Gastroesophageal sphincter (tissue), 4 donors: ENCODE results near the gene RGS11. TPM values are rescaled to one million over a fixed set of nuclear protein-coding genes. Genes with fewer than 3 reads are reported as not detected.

Source experiments
- ATAC-seq: fragments of 150-250 bp; one replicate; pipeline ENCODE4 v1.9.1; 2016; ENCODE audit warnings: mild to moderate bottlenecking, moderate library complexity
- H3K27ac ChIP-seq, 4 donors: fragments of 200-600 bp; sonication (generic) in 3 of 4; 1 replicate in 3 of 4; 2 replicates in 1 of 4; pipeline ENCODE4 v1.5.1; 2016 to 2019
- H3K27me3 ChIP-seq: fragments of 200-600 bp; sonication (generic); one replicate; pipeline ENCODE4 v1.5.1; 2019
- H3K36me3 ChIP-seq, 2 donors: fragments of 200-600 bp; sonication (generic); one replicate each; pipeline ENCODE4 v1.5.1; 2019; ENCODE audit warnings: control low read depth in 1 of 2
- H3K4me1 ChIP-seq, 3 donors: fragments of 200-600 bp; sonication (generic); 1 replicate in 2 of 3; 2 replicates in 1 of 3; pipeline ENCODE4 v1.5.1; 2016 to 2019; ENCODE audit warnings: control low read depth in 2 of 3
- H3K4me3 ChIP-seq, 2 donors: fragments of 200-600 bp; sonication (generic); one replicate each; pipeline ENCODE4 v1.5.1; 2019; ENCODE audit warnings: mild to moderate bottlenecking in 1 of 2, moderate library complexity in 1 of 2
- H3K9me3 ChIP-seq, 3 donors: fragments of 200-600 bp; sonication (generic); one replicate each; pipeline ENCODE4 v1.5.1; 2017 to 2019; ENCODE audit warnings: control low read depth in 2 of 3
- EP300 ChIP-seq: sonication (generic); formaldehyde crosslinking; IDR thresholded peaks from one replicate; pipeline ENCODE4 v1.6.1; 2017; ENCODE audit warnings: antibody characterized with exemption, mild to moderate bottlenecking
- POLR2A ChIP-seq, 2 donors: fragments of 450-650 bp; IDR thresholded peaks; one replicate each; pipeline ENCODE4 v1.6.1; 2017; ENCODE audit warnings: antibody characterized with exemption in 2 of 2, mild to moderate bottlenecking in 2 of 2, moderate library complexity in 1 of 2
- POLR2AphosphoS5 ChIP-seq: sonication (generic); formaldehyde crosslinking; IDR thresholded peaks from one replicate; pipeline ENCODE4 v1.6.1; 2017; ENCODE audit warnings: antibody characterized with exemption
- WGBS, 2 donors: methylation state at CpG; one replicate each; pipeline ENCODE4 v1.1.5; 2018; ENCODE audit warnings: low coverage in 1 of 2; 5-methylcytosine and 5-hydroxymethylcytosine counted together
- total RNA-seq, 4 donors: library from RNA; depleted of rRNA; stranded (reverse); fragments of >200 nt; gene quantifications; one replicate each; pipeline ENCODE4 v1.1.0, GENCODE V29; 2016
- TF ChIP-seq, protein P1 (sequence below), 4 experiments: fragments of 200-600 bp in 2 of 4; fragments of 450-650 bp in 2 of 4; sonication (generic) in 1 of 4; IDR thresholded peaks; one replicate each; pipeline ENCODE4 v1.5.1; 2017 to 2019; ENCODE audit warnings: antibody characterized with exemption in 4 of 4, mild to moderate bottlenecking in 2 of 4, moderate library complexity in 2 of 4

The RGS11 gene
- total RNA-seq, 4 donors from 2014 or later = 3.0 to 11.5 (median 10.1) TPM

DNA sequence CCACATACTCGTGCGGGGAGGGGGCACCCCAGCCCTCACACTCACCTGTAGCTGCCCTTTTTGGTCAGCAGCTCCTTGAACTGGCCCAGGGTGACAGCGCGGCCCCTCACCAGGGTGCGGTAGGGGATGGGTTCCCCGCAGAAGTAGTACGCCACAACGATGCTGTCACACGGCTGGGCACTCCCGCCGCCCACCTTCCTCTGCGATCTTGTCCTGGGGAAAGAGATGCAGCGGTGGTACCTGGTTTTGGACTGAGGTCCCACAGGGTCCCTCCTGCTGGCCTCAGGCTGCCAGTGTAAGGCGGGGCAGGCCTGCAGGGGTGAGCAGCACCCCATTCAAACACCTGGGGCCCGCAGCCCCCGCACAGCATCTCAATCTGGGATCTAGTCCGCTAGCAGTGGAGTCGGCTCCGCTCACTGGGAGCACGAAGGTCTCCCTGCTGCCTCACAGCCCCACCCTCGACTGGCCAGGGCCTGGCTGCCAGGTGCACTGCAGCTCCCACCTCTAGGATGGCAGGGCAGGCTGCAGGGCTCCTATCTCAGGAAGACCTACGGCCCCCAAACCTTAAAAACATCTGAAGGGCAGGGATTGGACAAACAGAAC, 13.8 kb upstream of the RGS11 start:
- no peak overlapping the region for H3K27ac ChIP-seq
- H3K4me3 ChIP-seq = no peak overlapping the region
- H3K9me3 ChIP-seq = no peaks in the 10 kb centered on the region
- TF ChIP-seq POLR2A (IDR thresholded peaks at IDR 0.05) (no peak), EP300 (no peak), POLR2AphosphoS5 (no peak)
- TF ChIP-seq, protein P1, sequence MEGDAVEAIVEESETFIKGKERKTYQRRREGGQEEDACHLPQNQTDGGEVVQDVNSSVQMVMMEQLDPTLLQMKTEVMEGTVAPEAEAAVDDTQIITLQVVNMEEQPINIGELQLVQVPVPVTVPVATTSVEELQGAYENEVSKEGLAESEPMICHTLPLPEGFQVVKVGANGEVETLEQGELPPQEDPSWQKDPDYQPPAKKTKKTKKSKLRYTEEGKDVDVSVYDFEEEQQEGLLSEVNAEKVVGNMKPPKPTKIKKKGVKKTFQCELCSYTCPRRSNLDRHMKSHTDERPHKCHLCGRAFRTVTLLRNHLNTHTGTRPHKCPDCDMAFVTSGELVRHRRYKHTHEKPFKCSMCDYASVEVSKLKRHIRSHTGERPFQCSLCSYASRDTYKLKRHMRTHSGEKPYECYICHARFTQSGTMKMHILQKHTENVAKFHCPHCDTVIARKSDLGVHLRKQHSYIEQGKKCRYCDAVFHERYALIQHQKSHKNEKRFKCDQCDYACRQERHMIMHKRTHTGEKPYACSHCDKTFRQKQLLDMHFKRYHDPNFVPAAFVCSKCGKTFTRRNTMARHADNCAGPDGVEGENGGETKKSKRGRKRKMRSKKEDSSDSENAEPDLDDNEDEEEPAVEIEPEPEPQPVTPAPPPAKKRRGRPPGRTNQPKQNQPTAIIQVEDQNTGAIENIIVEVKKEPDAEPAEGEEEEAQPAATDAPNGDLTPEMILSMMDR (IDR thresholded peaks at IDR 0.05) = no peak
- no peak for ATAC-seq
- peaks cover 0 to 80% of the 10 kb centered on the region in 2 donors for H3K36me3 ChIP-seq
- WGBS, 2 donors = 91 to 93% methylated on average over 3 to 8 of the region's 22 CpGs
- H3K4me1 ChIP-seq = no peaks in the 10 kb centered on the region
- no peaks in the 10 kb centered on the region for H3K27me3 ChIP-seq

DNA sequence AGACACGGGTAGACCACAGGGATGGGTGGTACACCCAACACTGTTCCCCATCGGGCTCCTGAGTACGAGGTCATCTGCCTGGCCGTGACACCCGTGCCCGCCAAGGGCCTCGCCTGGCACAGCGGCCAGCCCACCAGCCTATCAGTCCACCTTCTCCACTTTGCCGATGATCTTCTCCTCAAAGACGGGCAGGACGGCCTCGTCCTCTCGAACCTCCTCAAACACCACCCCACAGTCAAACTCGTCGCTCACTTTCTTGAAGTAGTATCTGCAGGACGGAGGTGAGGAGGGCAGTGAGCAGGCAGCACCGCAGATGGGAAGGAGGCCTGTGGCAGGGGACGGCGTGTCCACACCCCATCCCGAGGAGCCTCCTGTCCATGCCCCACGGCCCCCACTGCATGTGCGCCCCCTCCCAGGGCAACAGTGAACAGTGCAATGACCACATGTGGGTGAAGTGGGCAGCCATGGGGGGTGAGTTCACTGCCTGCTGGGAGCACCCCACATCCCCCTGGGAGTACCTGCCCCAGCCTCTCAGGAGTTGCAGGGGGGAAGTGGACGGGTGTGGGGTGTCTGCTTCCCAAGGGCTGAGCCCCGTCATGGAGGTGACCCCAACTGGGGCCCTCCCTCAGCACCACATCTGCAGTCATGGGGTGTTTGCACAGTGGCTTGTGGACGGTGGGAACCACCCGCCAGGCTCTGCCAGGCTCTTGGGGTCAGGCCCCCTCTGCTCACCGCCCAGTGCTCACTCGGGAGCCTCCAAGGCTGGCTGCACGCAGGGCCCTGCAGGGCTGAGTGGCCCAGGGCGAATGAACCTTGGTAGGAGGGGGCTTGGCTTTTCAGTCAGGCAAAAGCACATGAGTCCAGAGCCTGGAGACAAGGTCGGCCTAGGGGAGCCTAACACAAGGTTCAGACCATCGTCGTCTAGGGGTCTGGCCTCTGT, 12.5 kb upstream of the RGS11 start:
- Histone ChIP-seq H3K36me3 (peaks cover 0 to 70% of the 10 kb centered on the region in 2 donors), H3K27me3 (peaks cover 2% of the 10 kb centered on the region), H3K9me3 (no peaks in the 10 kb centered on the region), H3K4me3 (no peak overlapping the region), H3K27ac (no peak overlapping the region), H3K4me1 (no peaks in the 10 kb centered on the region)
- no peak for TF ChIP-seq EP300
- TF ChIP-seq POLR2AphosphoS5 = no peak
- no peak for TF ChIP-seq POLR2A (IDR thresholded peaks at IDR 0.05)
- TF ChIP-seq, protein P1 (IDR thresholded peaks at IDR 0.05) = no peak
- ATAC-seq = no peak
- WGBS, 2 donors = 71 to 89% methylated on average over 3 to 8 of the region's 33 CpGs

GRCh38 chr16:287298-287811, 11.6 kb upstream of the RGS11 start:
- ATAC-seq = no peak
- no peak overlapping the region for H3K27ac ChIP-seq
- H3K36me3 ChIP-seq = peaks cover 0 to 61% of the 10 kb centered on the region in 2 donors
- no peaks in the 10 kb centered on the region for H3K4me1 ChIP-seq
- TF ChIP-seq POLR2AphosphoS5 = no peak
- TF ChIP-seq, protein P1 (IDR thresholded peaks at IDR 0.05) = peak in 1 of 4 experiments; percentile 10
- H3K9me3 ChIP-seq = no peaks in the 10 kb centered on the region
- WGBS, 2 donors = 57 to 62% methylated on average over 4 to 10 of the region's 16 CpGs
- peaks cover 11% of the 10 kb centered on the region for H3K27me3 ChIP-seq
- H3K4me3 ChIP-seq = no peak overlapping the region

GRCh38 chr16:286491-287297, 10.9 kb upstream of the RGS11 start:
- Histone ChIP-seq H3K9me3 (no peaks in the 10 kb centered on the region), H3K27me3 (peaks cover 18% of the 10 kb centered on the region), H3K36me3 (peaks cover 0 to 54% of the 10 kb centered on the region in 2 donors), H3K27ac (no peak overlapping the region), H3K4me3 (no peak overlapping the region), H3K4me1 (peaks cover 0 to 1% (median 0%) of the 10 kb centered on the region in 3 donors)
- TF ChIP-seq EP300 (no peak), POLR2AphosphoS5 (no peak), POLR2A (IDR thresholded peaks at IDR 0.05) (no peak)
- TF ChIP-seq, protein P1 (IDR thresholded peaks at IDR 0.05) = no peak
- 97 to 100% methylated on average over 2 to 5 of the region's 22 CpGs for WGBS, 2 donors
- no peak for ATAC-seq
